Measurements from ENCODE around the gene LEKR1. TPM values are rescaled to one million over a fixed set of nuclear protein-coding genes. Genes with fewer than 3 reads are reported as not detected.

LEKR1 gene
- total RNA-seq, 1 donor from 2014 or later = not detected

GRCh38 chr3:156801746-156802145 lies 24.4 kb upstream of the LEKR1 start:
- DNase-seq (ENCODE audit: low spot score in 2 of 2) = no peak
- no peaks in the 10 kb centered on the region for H3K36me3 ChIP-seq
- no peak overlapping the region for H3K4me3 ChIP-seq
- peaks cover 0 to 23% of the 10 kb centered on the region in 2 donors for H3K9me3 ChIP-seq
- no peak for TF ChIP-seq CTCF (IDR thresholded peaks at IDR 0.05)
- no peaks in the 10 kb centered on the region for H3K4me1 ChIP-seq
- intact Hi-C loops (cut with DNase I) = no loop called here
- no peak overlapping the region for H3K27ac ChIP-seq
- H3K27me3 ChIP-seq = no peaks in the 10 kb centered on the region

- Histone ChIP-seq H3K4me1 (no peaks in the 10 kb centered on the region), H3K4me3 (no peak overlapping the region), H3K27ac (no peak overlapping the region), H3K27me3 (no peaks in the 10 kb centered on the region), H3K36me3 (no peaks in the 10 kb centered on the region), H3K9me3 (peaks cover 0 to 25% of the 10 kb centered on the region in 2 donors)
- DNase-seq (ENCODE audit: low spot score in 2 of 2) = no peak
- no peak for TF ChIP-seq CTCF (IDR thresholded peaks at IDR 0.05)
- intact Hi-C loops (cut with DNase I) = no loop called here
Observed at GRCh38 chr3:156802821-156803606, 23.1 kb upstream of the LEKR1 start.

GRCh38 chr3:156803952-156804741 lies 22.0 kb upstream of the LEKR1 start:
- no peak for TF ChIP-seq CTCF (IDR thresholded peaks at IDR 0.05)
- no peaks in the 10 kb centered on the region for H3K27me3 ChIP-seq
- H3K4me3 ChIP-seq = no peak overlapping the region
- no peaks in the 10 kb centered on the region for H3K4me1 ChIP-seq
- no peak overlapping the region for H3K27ac ChIP-seq
- H3K9me3 ChIP-seq = peaks cover 0 to 31% of the 10 kb centered on the region in 2 donors
- DNase-seq (ENCODE audit: low spot score in 2 of 2) = no peak
- no peaks in the 10 kb centered on the region for H3K36me3 ChIP-seq
- intact Hi-C loops (cut with DNase I) = no loop called here

- Histone ChIP-seq H3K27ac (no peak overlapping the region), H3K36me3 (no peaks in the 10 kb centered on the region), H3K4me3 (no peak overlapping the region), H3K9me3 (peaks cover 0 to 30% of the 10 kb centered on the region in 2 donors), H3K27me3 (no peaks in the 10 kb centered on the region), H3K4me1 (no peaks in the 10 kb centered on the region)
- no peak for TF ChIP-seq CTCF (IDR thresholded peaks at IDR 0.05)
- DNase-seq (ENCODE audit: low spot score in 2 of 2) = no peak
- intact Hi-C loops (cut with DNase I) = no loop called here
Observed at GRCh38 chr3:156806698-156807097, 19.5 kb upstream of the LEKR1 start.

GRCh38 chr3:156808025-156808424 lies 18.1 kb upstream of the LEKR1 start:
- H3K4me3 ChIP-seq = no peak overlapping the region
- no peak for TF ChIP-seq CTCF (IDR thresholded peaks at IDR 0.05)
- no peak overlapping the region for H3K27ac ChIP-seq
- DNase-seq (ENCODE audit: low spot score in 2 of 2) = no peak
- H3K9me3 ChIP-seq = peaks cover 0 to 29% of the 10 kb centered on the region in 2 donors
- intact Hi-C loops (cut with DNase I) = no loop called here
- no peaks in the 10 kb centered on the region for H3K36me3 ChIP-seq
- no peaks in the 10 kb centered on the region for H3K4me1 ChIP-seq
- no peaks in the 10 kb centered on the region for H3K27me3 ChIP-seq
